GM12878 (cell line): ENCODE results near the gene AGAP6. TPM values are rescaled to one million over a fixed set of nuclear protein-coding genes. Genes with fewer than 3 reads are reported as not detected.
"Not testable (repeated sequence)": the region's sequence is repeated elsewhere in the genome, so short reads cannot be mapped to it uniquely, and the experiment has no call there.

Source experiments
- ATAC-seq: fragments of 200-7000 bp; cut with Tn5 transposase; 3 replicates; pipeline ENCODE4 v1.9.1; 2020; ENCODE audit warnings: mild to moderate bottlenecking, moderate library complexity
- BruUV-seq: library from RNA; stranded (reverse); fragments of 400-500 nt; replicated peaks from 2 replicates; lab custom pipeline; 2021; lab: Mats Ljungman, UMichigan
- CTCF ChIA-PET: fragments of 300-600 bp; sonication (Branson Sonifier 250); formaldehyde crosslinking; extraction: SDS; loops from one replicate; lab custom pipeline; 2021; ENCODE audit warnings: inconsistent platforms; lab: Yijun Ruan, JAX
- POLR2A ChIA-PET: fragments of 350-600 bp; formaldehyde crosslinking; extraction: SDS; loops from one replicate; lab custom pipeline; 2021; ENCODE audit warnings: inconsistent platforms; lab: Charles Lee
- RAD21 ChIA-PET: fragments of 300-600 bp; sonication (Branson Sonifier 250); formaldehyde crosslinking; loops from one replicate; lab custom pipeline; 2023; ENCODE audit warnings: antibody characterized with exemption; ENCODE audit not compliant: unreplicated experiment; lab: Charles Lee
- SMC1A ChIA-PET: fragments of 300-600 bp; sonication (Branson Sonifier 250); formaldehyde crosslinking; loops from one replicate; lab custom pipeline; 2023; ENCODE audit not compliant: unreplicated experiment, uncharacterized antibody; lab: Charles Lee
- DNase-seq: peaks from one replicate; pipeline ENCODE4 v3.0.0-alpha.2; 2011; ENCODE audit warnings: low read depth, low spot score
- FAIRE-seq: peaks from 3 replicates; lab custom pipeline; 2011; peaks lifted over from hg19 to GRCh38; lab: Jason Lieb, UNC
- H2AFZ ChIP-seq: 2 replicates; pipeline ENCODE4 v1.6.0; 2011; ENCODE audit warnings: low read depth, low read length, control low read depth; ENCODE audit not compliant: control insufficient read depth
- H3K27ac ChIP-seq: 2 replicates; pipeline ENCODE4 v1.5.1; 2011; ENCODE audit warnings: control low read depth; ENCODE audit not compliant: control insufficient read depth, insufficient read depth
- H3K27me3 ChIP-seq, 2 experiments: replicated peaks in 1 of 2; 2 replicates each; pipeline versions ENCODE4 v1.6.0 to v1.6.1; 2011; ENCODE audit warnings: low read length in 1 of 2; ENCODE audit not compliant: control insufficient read depth in 2 of 2, insufficient read depth in 2 of 2
- H3K36me3 ChIP-seq, 2 experiments: 2 replicates each; pipeline ENCODE4 v1.5.1; 2011; ENCODE audit warnings: low read length in 1 of 2; ENCODE audit not compliant: control insufficient read depth in 2 of 2, insufficient read depth in 2 of 2
- H3K4me1 ChIP-seq: 2 replicates; pipeline ENCODE4 v1.6.1; 2011; ENCODE audit warnings: mild to moderate bottlenecking, low read length, moderate library complexity, mixed read lengths; ENCODE audit not compliant: control insufficient read depth, insufficient read depth
- H3K4me2 ChIP-seq: 2 replicates; pipeline ENCODE4 v1.6.0; 2011; ENCODE audit warnings: control low read depth; ENCODE audit not compliant: control insufficient read depth, insufficient read depth
- H3K4me3 ChIP-seq: fragments of 200-600 bp; sonication (generic); 2 replicates; pipeline ENCODE4 v1.5.1; 2016
- H3K79me2 ChIP-seq: 2 replicates; pipeline ENCODE4 v1.6.0; 2011; ENCODE audit warnings: low read length; ENCODE audit not compliant: control insufficient read depth, insufficient read depth
- H3K9ac ChIP-seq: 2 replicates; pipeline ENCODE4 v1.8.0; 2011; ENCODE audit warnings: low read length, control low read depth, mixed read lengths; ENCODE audit not compliant: control insufficient read depth, insufficient read depth
- H3K9me3 ChIP-seq: replicated peaks from 3 replicates; pipeline ENCODE4 v1.5.1; 2011; ENCODE audit warnings: mild to moderate bottlenecking, low read length; ENCODE audit not compliant: control insufficient read depth, insufficient read depth
- H4K20me1 ChIP-seq: 2 replicates; pipeline ENCODE4 v1.6.0; 2011; ENCODE audit not compliant: control insufficient read depth, insufficient read depth
- MEF2B ChIP-seq: fragments of 450-650 bp; IDR thresholded peaks from 2 replicates; pipeline ENCODE4 v1.6.1; 2018; ENCODE audit warnings: mild to moderate bottlenecking, moderate library complexity; ENCODE audit not compliant: partially characterized antibody, poor library complexity, severe bottlenecking
- ZNF384 ChIP-seq: IDR thresholded peaks from 2 replicates; pipeline ENCODE4 v1.6.1; 2012; ENCODE audit warnings: low read depth, mild to moderate bottlenecking, low read length, improper control_type of control experiment, borderline replicate concordance
- WGBS: methylation state at CpG from one replicate; pipeline ENCODE4 v1.1.6; 2016; ENCODE audit warnings: low lambda C conversion rate; ENCODE audit not compliant: insufficient replicate concordance, insufficient coverage; ENCODE audit errors: missing lambda C conversion rate; 5-methylcytosine and 5-hydroxymethylcytosine counted together
- in situ Hi-C: fragments of 300-500 bp; cut with MboI; formaldehyde crosslinking; loops from 9 replicates; pipeline ENCODE4 v1.14.3; 2018; ENCODE audit warnings: mixed read lengths
- intact Hi-C: fragments of 100-400 bp; cut with micrococcal nuclease; formaldehyde crosslinking; loops from one replicate; pipeline ENCODE4 v1.14.2; 2022; ENCODE audit not compliant: unreplicated experiment
- polyA plus RNA-seq, 11 experiments: library from polyadenylated mRNA; depleted of rRNA in 4 of 11; unstranded in 6 of 11; stranded (reverse) in 5 of 11; fragments of >200 nt; fragmentation: Nextera tagmentation in 4 of 11; fragmentation: Illumina TruSeq in 1 of 11; extraction: Ambion mirVana in 4 of 11; extraction: Trizol in 1 of 11; gene quantifications; 1 replicate in 1 of 11; 2 replicates in 10 of 11; pipeline versions ENCODE4 v1.2.1 to v1.2.3, GENCODE V29; 2011 to 2016; ENCODE audit warnings: inconsistent platforms in 2 of 11, missing spikeins in 2 of 11, low read depth in 1 of 11
- total RNA-seq, 4 experiments: library from RNA; depleted of rRNA in 3 of 4; stranded (reverse); fragments of >200 nt in 3 of 4; fragmentation: Illumina TruSeq in 1 of 4; extraction: Trizol in 1 of 4; gene quantifications; 2 replicates each; pipeline versions ENCODE4 v1.2.1 to v1.2.3, GENCODE V29; 2013 to 2021
- TF ChIP-seq, protein P1 (sequence below): fragments of 450-650 bp; IDR thresholded peaks from 2 replicates; pipeline ENCODE4 v1.6.1; 2017; ENCODE audit warnings: low read depth, mild to moderate bottlenecking, moderate library complexity

Gene AGAP6
- total and polyA plus RNA-seq, 10 of the 15 experiments (the other 5 are each of a cell fraction or from before 2014, with no cell fraction given), result 0.66 to 24.0 (median 12.2) TPM

DNA sequence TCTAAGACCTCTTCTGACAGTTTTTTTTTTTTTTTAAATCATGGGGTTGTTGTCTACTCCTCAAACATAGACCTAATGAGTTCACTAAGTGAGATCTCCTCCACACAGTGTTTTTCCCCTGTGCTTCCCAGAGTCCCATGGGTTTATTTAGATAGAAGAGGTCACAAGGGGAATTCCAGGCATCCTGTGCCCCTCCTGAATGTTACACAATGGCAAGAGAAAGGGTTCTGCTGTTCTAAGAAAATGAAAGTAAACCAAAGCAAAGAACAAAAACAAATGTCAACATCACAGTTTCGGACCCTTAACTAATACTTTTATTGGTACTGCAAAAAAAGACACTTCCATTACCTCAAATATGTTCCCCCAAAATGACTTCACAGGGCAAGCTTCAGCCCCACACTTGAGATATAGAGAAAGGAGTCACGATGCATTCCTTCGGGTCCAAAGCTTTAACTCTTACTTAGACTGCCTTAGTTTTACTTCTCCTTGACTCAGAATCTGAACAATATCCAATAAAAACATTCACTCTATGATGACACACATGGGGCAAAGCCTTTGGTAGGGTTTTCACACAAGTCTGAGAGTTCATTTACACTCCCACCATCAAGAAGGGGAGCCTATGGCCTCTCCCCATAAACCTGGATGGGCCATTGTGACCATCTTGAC is 63.9 kb downstream of the AGAP6 start:
- H3K4me1 ChIP-seq, H3K27me3 ChIP-seq, H3K79me2 ChIP-seq, FAIRE-seq, BruUV-seq, H3K36me3 ChIP-seq, H3K27ac ChIP-seq, in situ Hi-C loops, H4K20me1 ChIP-seq, H3K9me3 ChIP-seq, CTCF ChIA-PET, H3K4me2 ChIP-seq, H3K4me3 ChIP-seq, intact Hi-C loops, H3K9ac ChIP-seq, RAD21 ChIA-PET: not testable (repeated sequence)
- H2AFZ ChIP-seq, result peak overlapping the region; percentile 9
- ATAC-seq (peak; percentile 87), DNase-seq (peak; percentile 16)
- WGBS, result 81% methylated on average over 3 of the region's 3 CpGs
- ChIA-PET POLR2A (interaction anchor here (0.7 kb wide), 1 partner anchor 1288 kb away, joined by 3 read pairs; no protein-coding TSS in a partner anchor), SMC1A (interaction anchor here (0.6 to 0.7 kb wide), 3 partner anchors 107 to 560 kb away, joined by 3 to 4 read pairs (median 3); no protein-coding TSS in a partner anchor)
- TF ChIP-seq, protein P1, sequence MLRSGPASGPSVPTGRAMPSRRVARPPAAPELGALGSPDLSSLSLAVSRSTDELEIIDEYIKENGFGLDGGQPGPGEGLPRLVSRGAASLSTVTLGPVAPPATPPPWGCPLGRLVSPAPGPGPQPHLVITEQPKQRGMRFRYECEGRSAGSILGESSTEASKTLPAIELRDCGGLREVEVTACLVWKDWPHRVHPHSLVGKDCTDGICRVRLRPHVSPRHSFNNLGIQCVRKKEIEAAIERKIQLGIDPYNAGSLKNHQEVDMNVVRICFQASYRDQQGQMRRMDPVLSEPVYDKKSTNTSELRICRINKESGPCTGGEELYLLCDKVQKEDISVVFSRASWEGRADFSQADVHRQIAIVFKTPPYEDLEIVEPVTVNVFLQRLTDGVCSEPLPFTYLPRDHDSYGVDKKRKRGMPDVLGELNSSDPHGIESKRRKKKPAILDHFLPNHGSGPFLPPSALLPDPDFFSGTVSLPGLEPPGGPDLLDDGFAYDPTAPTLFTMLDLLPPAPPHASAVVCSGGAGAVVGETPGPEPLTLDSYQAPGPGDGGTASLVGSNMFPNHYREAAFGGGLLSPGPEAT, result peak; percentile 43; the same call in 1 of the 2 replicates
- TF ChIP-seq ZNF384, result 0 out of 2 replicates have a peak, but pooled peaks have one; percentile 16
- peak; percentile 26 for TF ChIP-seq MEF2B

DNA sequence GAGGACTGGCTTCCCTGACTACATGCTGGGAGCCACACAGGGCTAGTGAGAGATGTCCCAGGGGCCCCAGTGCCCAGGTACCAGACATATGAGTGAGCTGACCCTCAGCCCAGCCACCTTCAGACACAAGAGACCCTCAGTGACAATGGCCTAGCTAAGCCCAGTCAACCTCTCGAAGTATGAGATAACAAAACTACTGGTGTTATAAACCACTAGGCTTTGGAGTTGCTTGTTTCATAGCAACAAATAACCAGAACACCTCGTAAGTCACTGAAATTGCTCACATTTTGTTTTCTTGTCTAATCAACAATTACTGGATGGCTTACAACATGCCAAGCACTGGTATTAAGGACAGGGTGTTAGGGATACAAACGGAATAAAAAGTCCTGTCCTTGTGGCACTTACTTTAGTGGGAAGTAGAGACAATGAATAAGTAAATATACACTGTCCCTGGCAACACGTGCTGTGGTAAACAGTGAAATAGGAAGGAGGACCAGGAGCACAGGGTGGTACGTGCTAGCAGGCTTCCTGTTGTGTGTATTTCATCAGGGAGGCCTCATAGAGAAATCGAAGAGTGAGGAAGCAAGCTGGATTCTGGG is 64.7 kb downstream of the AGAP6 start:
- H3K79me2 ChIP-seq, SMC1A ChIA-PET, in situ Hi-C loops, POLR2A ChIA-PET, intact Hi-C loops, H3K4me1 ChIP-seq, H3K9me3 ChIP-seq, H2AFZ ChIP-seq, H3K9ac ChIP-seq, H3K4me3 ChIP-seq, H4K20me1 ChIP-seq, RAD21 ChIA-PET, CTCF ChIA-PET, H3K4me2 ChIP-seq, H3K36me3 ChIP-seq, DNase-seq, H3K27me3 ChIP-seq, FAIRE-seq, H3K27ac ChIP-seq, BruUV-seq: not testable (repeated sequence)
- ATAC-seq, result peak; percentile 31
- 82% methylated on average over 6 of the region's 6 CpGs for WGBS

DNA sequence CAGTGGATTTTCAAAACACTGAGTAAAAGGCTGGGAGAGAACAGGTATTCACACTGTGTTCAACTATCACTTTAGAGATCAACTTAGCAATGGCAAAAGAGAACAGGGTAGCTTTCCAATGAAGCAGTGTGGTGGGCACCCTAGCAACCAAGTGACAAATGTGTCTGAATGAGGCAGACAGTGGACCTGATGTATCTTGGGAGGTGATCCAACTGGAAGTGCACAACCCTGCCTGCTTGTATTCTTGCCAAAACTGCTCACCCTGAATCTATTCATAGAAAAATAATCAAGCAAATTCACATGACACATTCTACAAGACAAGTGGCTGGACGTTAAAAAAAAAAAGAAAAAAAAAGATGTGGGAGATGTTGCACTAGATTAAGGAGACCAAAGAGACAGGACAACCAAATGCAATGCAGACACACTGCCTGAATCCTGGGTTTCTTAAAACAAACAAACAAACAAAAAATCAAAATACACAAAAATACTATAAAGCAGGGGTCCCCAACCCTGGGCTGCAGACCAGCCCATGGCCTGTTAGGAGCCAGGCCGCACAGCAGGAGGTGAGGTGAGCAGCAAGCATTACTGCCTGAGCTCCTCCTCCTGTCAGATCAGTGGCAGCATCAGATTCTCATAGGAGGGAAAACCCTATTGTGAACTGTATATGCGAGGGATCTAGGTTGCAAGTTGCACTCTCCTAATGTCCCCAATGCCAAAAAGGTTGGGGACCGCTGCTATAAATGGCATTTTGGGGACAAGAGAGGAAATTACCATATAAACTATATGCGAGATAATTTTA is 67.5 kb downstream of the AGAP6 start:
- DNase-seq, in situ Hi-C loops, CTCF ChIA-PET, H4K20me1 ChIP-seq, POLR2A ChIA-PET, H3K4me1 ChIP-seq, SMC1A ChIA-PET, H2AFZ ChIP-seq, H3K27ac ChIP-seq, intact Hi-C loops, H3K27me3 ChIP-seq, H3K36me3 ChIP-seq, BruUV-seq, H3K79me2 ChIP-seq, RAD21 ChIA-PET, H3K4me2 ChIP-seq, H3K4me3 ChIP-seq, ATAC-seq, H3K9ac ChIP-seq, H3K9me3 ChIP-seq, FAIRE-seq: not testable (repeated sequence)
- WGBS, result 58% methylated on average over 4 of the region's 5 CpGs
